IMR-90 (cell line): ENCODE results near the gene TCF12. TPM values are rescaled to one million over a fixed set of nuclear protein-coding genes. Genes with fewer than 3 reads are reported as not detected.

Experiments
- ATAC-seq: fragments of 200-7000 bp; cut with Tn5 transposase; 2 replicates; pipeline ENCODE4 v1.9.1; 2020; ENCODE audit warnings: low read depth, mild to moderate bottlenecking, moderate library complexity
- BruUV-seq: library from RNA; stranded (reverse); fragments of 400-500 nt; replicated peaks from 2 replicates; lab custom pipeline; 2021; lab: Mats Ljungman, UMichigan
- CTCF ChIA-PET: fragments of 300-600 bp; formaldehyde crosslinking; extraction: SDS; loops from one replicate; lab custom pipeline; 2021; ENCODE audit warnings: antibody characterized with exemption; lab: Yijun Ruan, JAX
- POLR2A ChIA-PET: fragments of 300-600 bp; sonication (Branson Sonifier 250); formaldehyde crosslinking; loops from one replicate; lab custom pipeline; 2022; ENCODE audit warnings: antibody characterized with exemption; ENCODE audit not compliant: unreplicated experiment; lab: Charles Lee
- DNase-seq: peaks from one replicate; pipeline ENCODE4 v3.0.0; 2013
- H2AFZ ChIP-seq: replicated peaks from 2 replicates; pipeline ENCODE3; 2013; ENCODE audit warnings: low read length, mild to moderate bottlenecking; ENCODE audit not compliant: poor library complexity
- H2AK5ac ChIP-seq: 2 replicates; pipeline ENCODE4 v1.6.1; 2013; ENCODE audit warnings: low read depth, low read length, inconsistent platforms
- H2AK9ac ChIP-seq: replicated peaks from 2 replicates; pipeline ENCODE3; 2013; ENCODE audit warnings: mild to moderate bottlenecking, low read depth, low read length, moderate library complexity; ENCODE audit not compliant: poor library complexity
- H2BK120ac ChIP-seq: 2 replicates; pipeline ENCODE4 v1.6.1; 2013; ENCODE audit warnings: low read depth, low read length, inconsistent platforms
- H2BK15ac ChIP-seq: 3 replicates; pipeline ENCODE4 v1.6.1; 2013; ENCODE audit warnings: low read depth, low read length, inconsistent platforms
- H2BK20ac ChIP-seq: 2 replicates; pipeline ENCODE4 v1.6.1; 2013; ENCODE audit warnings: low read depth, mild to moderate bottlenecking, inconsistent platforms, low read length, moderate library complexity
- H2BK5ac ChIP-seq: 2 replicates; pipeline ENCODE4 v1.6.1; 2013; ENCODE audit warnings: mild to moderate bottlenecking, low read depth, low read length, inconsistent platforms; ENCODE audit not compliant: poor library complexity, severe bottlenecking
- H3K14ac ChIP-seq: replicated peaks from 2 replicates; pipeline ENCODE4 v1.6.1; 2013; ENCODE audit warnings: low read depth, low read length, inconsistent platforms
- H3K18ac ChIP-seq: 2 replicates; pipeline ENCODE4 v1.6.1; 2013; ENCODE audit warnings: low read depth, low read length, control low read depth
- H3K23ac ChIP-seq: 2 replicates; pipeline ENCODE4 v1.6.1; 2013; ENCODE audit warnings: low read depth, low read length, inconsistent platforms
- H3K27ac ChIP-seq: 2 replicates; pipeline ENCODE4 v1.5.1; 2013; ENCODE audit warnings: mild to moderate bottlenecking, control low read depth, low read length; ENCODE audit not compliant: insufficient read depth
- H3K27me3 ChIP-seq: 2 replicates; pipeline ENCODE4 v1.6.1; 2013; ENCODE audit warnings: low read length; ENCODE audit not compliant: control insufficient read depth, insufficient read depth
- H3K36me3 ChIP-seq: 2 replicates; pipeline ENCODE4 v1.6.1; 2013; ENCODE audit warnings: low read length, mixed read lengths; ENCODE audit not compliant: control insufficient read depth, insufficient read depth
- H3K4ac ChIP-seq: 2 replicates; pipeline ENCODE4 v1.6.1; 2013; ENCODE audit warnings: low read depth, low read length, inconsistent platforms
- H3K4me1 ChIP-seq: 2 replicates; pipeline ENCODE4 v1.6.1; 2013; ENCODE audit warnings: low read length, mixed read lengths; ENCODE audit not compliant: control insufficient read depth, insufficient read depth
- H3K4me2 ChIP-seq: 2 replicates; pipeline ENCODE4 v1.6.1; 2013; ENCODE audit warnings: low read depth, mild to moderate bottlenecking, control low read depth, low read length, moderate library complexity
- H3K4me3 ChIP-seq: 2 replicates; pipeline ENCODE4 v1.5.1; 2013; ENCODE audit warnings: low read depth, mild to moderate bottlenecking, control low read depth, low read length, moderate library complexity; ENCODE audit not compliant: insufficient read depth
- H3K56ac ChIP-seq: 2 replicates; pipeline ENCODE4 v1.6.1; 2013; ENCODE audit warnings: low read length, inconsistent platforms; ENCODE audit not compliant: insufficient read depth; ENCODE audit errors: extremely low read depth
- H3K79me1 ChIP-seq, 2 experiments: 2 replicates each; pipeline ENCODE4 v1.6.1; 2013; ENCODE audit warnings: low read length in 2 of 2, inconsistent platforms in 1 of 2, low read depth in 1 of 2
- H3K9ac ChIP-seq: 2 replicates; pipeline ENCODE4 v1.6.1; 2013; ENCODE audit warnings: low read depth, low read length, control low read depth
- H3K9me1 ChIP-seq: 2 replicates; pipeline ENCODE4 v1.6.1; 2013; ENCODE audit warnings: low read length, inconsistent platforms; ENCODE audit not compliant: insufficient read depth
- H3K9me3 ChIP-seq: 2 replicates; pipeline ENCODE4 v1.6.1; 2013; ENCODE audit warnings: low read length; ENCODE audit not compliant: control insufficient read depth, insufficient read depth
- H4K20me1 ChIP-seq: 2 replicates; pipeline ENCODE4 v1.6.1; 2013; ENCODE audit warnings: low read length, inconsistent platforms; ENCODE audit not compliant: insufficient read depth
- H4K5ac ChIP-seq: 2 replicates; pipeline ENCODE4 v1.6.1; 2013; ENCODE audit warnings: mild to moderate bottlenecking, low read depth, low read length, control low read depth
- H4K8ac ChIP-seq, 2 experiments: 2 replicates each; pipeline ENCODE4 v1.6.1; 2013; ENCODE audit warnings: low read depth in 2 of 2, low read length in 2 of 2, control low read depth in 1 of 2, inconsistent platforms in 1 of 2
- H4K91ac ChIP-seq: 2 replicates; pipeline ENCODE4 v1.6.1; 2013; ENCODE audit warnings: low read depth, low read length, inconsistent platforms; ENCODE audit not compliant: insufficient read depth
- FOS ChIP-seq: fragments of 150-350 bp; IDR thresholded peaks from 2 replicates; pipeline ENCODE4 v1.6.1; 2016; ENCODE audit warnings: low read depth, low read length
- MAFK ChIP-seq: IDR thresholded peaks from 2 replicates; pipeline ENCODE4 v1.6.1; 2012; ENCODE audit warnings: low read depth, low read length, improper control_type of control experiment
- MXI1 ChIP-seq: IDR thresholded peaks from 2 replicates; pipeline ENCODE4 v1.6.1; 2012; ENCODE audit warnings: low read depth, mild to moderate bottlenecking, low read length, moderate library complexity, borderline replicate concordance
- POLR2A ChIP-seq: IDR thresholded peaks from 2 replicates; pipeline ENCODE4 v1.6.1; 2012; ENCODE audit warnings: mild to moderate bottlenecking, low read depth, low read length
- RCOR1 ChIP-seq: IDR thresholded peaks from 2 replicates; pipeline ENCODE4 v1.6.1; 2012; ENCODE audit warnings: mild to moderate bottlenecking, low read length, improper control_type of control experiment; ENCODE audit not compliant: insufficient replicate concordance
- USF2 ChIP-seq: fragments of 150-350 bp; IDR thresholded peaks from 2 replicates; pipeline ENCODE4 v1.6.1; 2017; ENCODE audit warnings: mild to moderate bottlenecking, antibody characterized with exemption, low read length, low read depth
- WGBS, 2 experiments: methylation state at CpG; one replicate each; pipeline versions ENCODE4 v1.1.5 to v1.1.7; 2013; ENCODE audit warnings: missing lambda C conversion rate in 2 of 2; ENCODE audit not compliant: insufficient read length in 1 of 2; ENCODE audit errors: extremely low coverage in 2 of 2; 5-methylcytosine and 5-hydroxymethylcytosine counted together
- dilution Hi-C: fragments of 300-500 bp; cut with HindIII; formaldehyde crosslinking; loops from one replicate; pipeline ENCODE4 v1.14.3; 2018; ENCODE audit warnings: low sequenced_read_pairs; ENCODE audit not compliant: unreplicated experiment
- in situ Hi-C: fragments of 300-500 bp; cut with MboI; formaldehyde crosslinking; loops from 3 replicates; pipeline ENCODE4 v1.14.3; 2019; ENCODE audit warnings: low sequenced_read_pairs, inconsistent platforms, mixed read lengths
- intact Hi-C: fragments of 100-400 bp; cut with micrococcal nuclease; formaldehyde crosslinking; loops from 2 replicates; pipeline ENCODE4 v1.10.0; 2022
- polyA plus RNA-seq, 3 experiments: library from polyadenylated mRNA; depleted of rRNA; stranded (reverse); fragments of >200 nt; gene quantifications; 2 replicates each; pipeline ENCODE4 v1.2.3, GENCODE V29; 2012; ENCODE audit warnings: low replicate concordance in 1 of 3
- total RNA-seq: library from RNA; depleted of rRNA; stranded (reverse); fragments of >200 nt; gene quantifications from 2 replicates; pipeline ENCODE4 v1.2.3, GENCODE V29; 2012

Gene TCF12
- total and polyA plus RNA-seq, 2 of the 4 experiments (the other 2 are of a cell fraction), result 79.4 to 160 TPM

GRCh38 chr15:57183041-57183440 lies 264.6 kb downstream of the TCF12 start:
- Histone ChIP-seq H3K27ac (peak overlapping the region; percentile 70), H3K14ac (0 out of 2 replicates have a peak overlapping the region, but pooled peaks have one; percentile 11), H3K4me3 (no peak overlapping the region; the same call in 1 of the 2 replicates), H4K5ac (peak overlapping the region; percentile 98; the same call in 1 of the 2 replicates), H3K56ac (peak overlapping the region; percentile 34; the same call in 1 of the 2 replicates), H2AFZ (no peak overlapping the region), H3K9me3 (no peaks in the 10 kb centered on the region; the same call in 1 of the 2 replicates), H2BK120ac (peak overlapping the region; percentile 61; the same call in 1 of the 2 replicates), H3K23ac (peak overlapping the region; percentile 31), H2BK5ac (peak overlapping the region; percentile 95), H3K4ac (peak overlapping the region; percentile 23; the same call in 1 of the 2 replicates), H4K8ac (peak overlapping the region; percentile 56 to 57; a peak in 3 of 4 replicates), H3K9me1 (peaks cover 3% of the 10 kb centered on the region; the same call in 1 of the 2 replicates), H2BK20ac (peak overlapping the region; percentile 60; the same call in 1 of the 2 replicates), H3K36me3 (peaks cover 5% of the 10 kb centered on the region; the same call in 1 of the 2 replicates), H3K4me1 (peaks cover 6% of the 10 kb centered on the region), H3K9ac (no peak overlapping the region), H3K79me1 (peaks cover 12 to 21% of the 10 kb centered on the region in 2 experiments), H2AK5ac (no peak overlapping the region), H3K18ac (peak overlapping the region; percentile 99; the same call in 1 of the 2 replicates), H2AK9ac (no peak overlapping the region), H3K27me3 (no peaks in the 10 kb centered on the region), H2BK15ac (peak overlapping the region; percentile 35; the same call in 1 of the 3 replicates), H4K20me1 (no peaks in the 10 kb centered on the region), H4K91ac (peak overlapping the region; percentile 55; the same call in 1 of the 2 replicates), H3K4me2 (peak overlapping the region; percentile 94; the same call in 1 of the 2 replicates)
- dilution Hi-C loops, result no loop called here
- POLR2A ChIA-PET, result no interaction called here
- peak; percentile 84 for DNase-seq
- ATAC-seq, result peak; percentile 77
- in situ Hi-C loops, result no loop called here
- no TSS peak for BruUV-seq
- intact Hi-C loops, result no loop called here
- no peak for TF ChIP-seq USF2
- no peak for TF ChIP-seq MAFK
- TF ChIP-seq RCOR1, result no peak
- no peak for TF ChIP-seq POLR2A
- peak; percentile 43; the same call in 1 of the 2 replicates for TF ChIP-seq FOS
- no peak for TF ChIP-seq MXI1
- no CpG with 5 or more reads among the region's 1 CpG for WGBS, 2 experiments
- CTCF ChIA-PET, result no interaction called here
